GM19238 (cell line): ENCODE results near the gene TFDP2.
"Not testable (repeated sequence)": the region's sequence is repeated elsewhere in the genome, so short reads cannot be mapped to it uniquely, and the experiment has no call there.

Experiments
- DNase-seq: peaks from one replicate; pipeline ENCODE4 v3.0.0; 2011; ENCODE audit warnings: low spot score; ENCODE audit not compliant: insufficient read length

TFDP2 gene

GRCh38 chr3:142148792-142149672 is at the start of gene TFDP2:
TFDP2 (minus strand) TSS chr3:142149544; CDS start chr3:142101749, 47,795 bp downstream.
- peak; percentile 89 for DNase-seq

DNA sequence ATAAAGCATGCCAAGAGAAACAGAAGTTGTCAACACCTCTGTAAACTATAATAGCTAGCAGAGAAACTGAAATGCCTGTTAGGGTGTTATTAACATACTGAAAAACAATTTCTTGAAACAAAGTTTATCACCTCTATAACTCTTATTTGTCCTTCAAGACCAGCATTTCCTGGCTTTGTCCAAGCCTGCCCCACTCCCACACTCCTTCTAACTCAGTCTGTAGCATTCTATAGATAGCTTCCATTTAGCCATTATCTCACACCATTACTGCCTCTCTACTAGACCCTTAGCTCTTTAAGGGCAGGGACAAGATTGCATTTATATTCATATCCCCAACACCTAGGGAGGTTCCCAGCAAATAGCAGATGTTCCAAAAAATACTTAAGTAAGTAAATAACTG is 39.5 kb upstream of the TFDP2 start:
- no peak for DNase-seq

GRCh38 chr3:142180761-142181362 is 31.5 kb upstream of the TFDP2 start:
- DNase-seq: no peak

GRCh38 chr3:142175478-142175877 is 26.1 kb upstream of the TFDP2 start:
- DNase-seq: no peak

- DNase-seq: no peak
Observed at GRCh38 chr3:142174559-142174958, 25.2 kb upstream of the TFDP2 start.

DNA sequence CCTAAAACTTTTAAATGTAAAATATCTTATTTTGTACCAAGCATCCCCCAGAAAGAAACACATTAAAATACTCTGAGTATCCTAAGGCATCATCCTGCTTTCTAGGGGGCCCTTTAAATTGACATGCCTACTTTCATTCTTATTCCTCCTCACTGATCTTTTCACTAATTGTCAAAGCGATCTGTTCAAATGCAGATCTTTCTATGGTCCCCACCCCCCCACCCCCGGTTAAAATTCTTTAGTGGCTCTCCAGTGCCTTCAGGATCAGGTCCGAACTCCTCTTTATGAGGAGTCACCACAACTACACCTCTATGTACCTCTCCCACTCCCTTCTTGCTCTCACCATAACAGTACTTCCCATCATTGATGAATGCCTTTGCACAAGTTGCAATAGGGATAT is 19.2 kb upstream of the TFDP2 start:
- DNase-seq: no peak

GRCh38 chr3:142165194-142165593 is 15.8 kb upstream of the TFDP2 start:
- DNase-seq: no peak

- DNase-seq: no peak
Observed at GRCh38 chr3:142159083-142159740, 9.9 kb upstream of the TFDP2 start.

DNA sequence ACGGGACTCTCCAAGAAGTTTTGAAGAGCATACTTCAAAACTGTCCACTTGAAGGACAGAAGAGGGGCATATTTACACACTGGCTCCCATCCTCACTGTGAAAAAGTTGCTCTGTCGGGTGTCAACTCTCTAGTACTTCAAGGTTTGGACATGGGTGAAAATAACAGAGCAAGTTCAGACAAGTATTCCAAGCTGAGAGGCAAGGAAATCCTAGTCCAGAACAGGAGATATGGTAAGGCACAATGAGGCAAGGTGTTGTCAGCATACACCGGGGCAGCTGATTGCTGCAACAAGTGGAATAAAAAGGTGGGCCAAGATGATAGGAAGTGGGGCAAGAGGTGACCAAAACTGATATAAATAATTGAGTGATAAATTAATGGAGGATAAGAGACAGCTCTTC is 4.8 kb upstream of the TFDP2 start:
- DNase-seq: no peak

DNA sequence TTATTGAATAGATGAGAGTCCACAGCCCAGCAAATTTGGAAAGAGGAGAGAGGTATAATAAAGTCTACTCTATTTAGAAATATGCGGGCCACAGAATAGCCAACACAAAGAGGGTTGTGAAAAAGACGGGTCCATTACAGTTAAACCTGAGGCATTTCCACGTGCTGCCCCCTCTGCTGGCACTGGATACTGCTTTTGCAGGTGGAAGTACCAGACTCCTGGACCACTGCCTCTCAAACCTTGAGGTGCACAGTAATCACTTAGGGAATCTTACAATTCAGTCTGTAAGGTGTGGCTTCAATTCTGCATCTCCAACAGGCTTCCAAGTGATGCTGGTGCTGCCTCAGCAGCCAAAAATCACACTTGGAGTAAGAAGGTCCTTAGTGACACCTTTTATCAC is 3.0 kb upstream of the TFDP2 start:
- no peak for DNase-seq

DNA sequence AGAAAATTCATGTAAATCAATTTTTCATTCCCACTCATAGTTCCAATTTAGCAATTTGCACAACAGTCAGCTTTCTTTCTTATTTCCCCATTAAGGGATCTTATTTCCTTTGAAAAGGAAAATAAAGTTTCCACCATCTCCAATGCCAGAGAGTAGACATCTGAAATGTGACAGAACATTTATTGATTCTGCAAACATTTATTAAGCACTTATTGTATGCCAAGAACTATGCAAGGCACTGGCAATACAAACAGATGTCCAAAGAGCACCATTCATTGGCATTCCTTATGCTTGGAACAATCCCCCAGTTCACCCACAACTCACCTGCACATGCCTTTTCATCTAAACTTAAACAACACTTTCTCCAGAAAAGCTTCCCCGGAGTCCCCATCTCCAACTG is 2.5 kb upstream of the TFDP2 start:
- no peak for DNase-seq

DNA sequence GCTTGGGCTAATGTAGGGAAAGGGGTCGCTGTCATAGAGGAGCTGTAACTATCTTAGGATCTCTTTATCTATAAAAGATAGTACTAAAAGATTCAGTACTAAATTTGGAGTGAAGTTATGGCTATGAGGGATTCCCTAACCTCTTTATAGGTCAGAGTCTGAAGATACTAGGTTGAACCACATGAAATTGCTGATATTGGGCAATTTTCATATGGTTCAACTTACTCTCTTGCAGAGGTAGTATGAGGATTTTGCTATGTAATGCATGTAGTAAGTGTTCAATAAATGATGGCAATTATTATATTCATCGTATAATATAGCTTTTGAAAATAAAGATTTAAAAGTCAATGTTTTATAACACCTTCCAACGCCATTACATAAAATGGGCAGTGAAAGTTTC is 1.9 kb upstream of the TFDP2 start:
- no peak for DNase-seq

DNA sequence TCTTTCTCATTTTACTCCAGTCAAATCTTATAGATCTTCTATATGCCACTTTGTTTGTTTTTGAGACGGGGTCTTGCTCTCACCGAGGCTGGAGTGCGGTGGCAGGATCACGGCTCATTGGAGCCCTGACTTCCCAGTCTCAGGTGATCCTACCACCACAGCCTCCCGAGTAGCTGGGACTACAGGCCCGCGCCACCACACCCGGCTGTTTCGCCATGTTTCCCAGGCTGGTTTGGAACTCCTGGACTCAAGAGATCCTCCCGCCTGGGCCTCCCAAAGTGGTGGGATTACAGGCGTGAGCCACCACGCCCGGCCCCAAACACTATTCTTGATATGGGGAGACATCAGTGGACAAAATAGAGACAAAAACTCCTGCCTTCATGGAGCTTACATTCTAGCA is 927 bp upstream of the TFDP2 start:
- DNase-seq: no peak

DNA sequence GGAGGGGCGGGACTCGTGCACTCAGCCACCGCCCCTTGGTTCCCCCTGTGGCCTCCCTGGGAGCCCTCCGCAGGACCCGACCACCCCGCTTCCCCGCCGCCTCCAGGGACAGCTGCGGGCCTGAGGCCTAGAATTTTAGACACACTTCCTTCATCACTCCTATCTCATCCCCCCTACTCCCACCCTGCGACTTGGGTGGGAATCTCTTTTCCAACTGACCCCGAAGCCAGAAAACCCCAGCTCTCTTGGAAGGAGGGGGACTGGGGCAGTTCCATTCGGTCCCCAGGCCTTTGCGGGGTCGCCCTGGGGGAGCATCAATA is 289 bp upstream of the TFDP2 start:
- DNase-seq: no peak

DNA sequence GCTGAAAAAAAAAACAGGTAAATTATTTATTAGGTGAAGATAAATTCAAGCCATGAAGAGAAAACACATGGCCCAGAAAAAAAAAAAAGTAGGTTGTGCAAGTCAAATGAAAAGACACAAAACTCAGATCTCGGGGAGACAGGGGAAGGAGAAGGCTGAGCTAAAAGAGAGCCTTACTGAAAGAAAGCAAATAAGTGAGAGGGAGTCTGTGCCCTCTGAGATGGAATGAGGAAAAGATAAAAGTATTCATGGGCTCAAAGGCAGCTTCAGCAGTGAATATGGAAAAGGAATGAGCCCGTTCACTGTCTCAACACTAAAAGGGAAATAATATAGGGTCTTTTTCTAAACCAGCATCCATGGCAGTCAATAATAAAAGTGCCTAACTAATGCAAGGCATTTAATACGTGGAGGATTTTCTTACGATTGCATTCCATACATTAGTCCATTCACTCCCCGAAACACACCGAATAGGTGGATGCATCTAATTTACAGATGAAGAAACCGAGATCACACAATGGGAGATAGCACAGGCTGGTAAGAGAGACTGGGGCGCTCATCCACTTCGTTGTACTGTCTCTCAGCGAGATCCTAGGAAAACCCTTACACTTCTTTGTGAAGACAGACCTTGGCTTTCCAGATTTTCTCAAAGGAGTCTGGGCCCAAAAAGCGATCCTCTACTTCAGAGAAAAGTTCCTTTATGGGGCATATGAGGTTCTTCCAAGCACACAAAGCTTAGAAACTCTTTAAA is 1.1 kb downstream of the TFDP2 start:
- DNase-seq: no peak

GRCh38 chr3:142144587-142144986 is 4.8 kb downstream of the TFDP2 start:
- not testable (repeated sequence) for DNase-seq

- DNase-seq: not testable (repeated sequence)
Observed at GRCh38 chr3:142140608-142141285, 8.6 kb downstream of the TFDP2 start.

GRCh38 chr3:142137089-142137488 is 12.3 kb downstream of the TFDP2 start:
- DNase-seq: not testable (repeated sequence)

GRCh38 chr3:142134799-142135325 is 14.5 kb downstream of the TFDP2 start:
- DNase-seq: no peak

- DNase-seq: no peak
Observed at GRCh38 chr3:142129516-142130171, 19.7 kb downstream of the TFDP2 start.
